Amygdala (tissue), 56 donors: ENCODE measurements around the gene ATL3.
"Not testable (repeated sequence)": the region's sequence is repeated elsewhere in the genome, so short reads cannot be mapped to it uniquely, and the experiment has no call there.

Experiments
- DNase-seq, 56 donors: peaks; one replicate each; lab custom pipeline; 2025; lab: John Stamatoyannopoulos, UW

Gene ATL3

DNA sequence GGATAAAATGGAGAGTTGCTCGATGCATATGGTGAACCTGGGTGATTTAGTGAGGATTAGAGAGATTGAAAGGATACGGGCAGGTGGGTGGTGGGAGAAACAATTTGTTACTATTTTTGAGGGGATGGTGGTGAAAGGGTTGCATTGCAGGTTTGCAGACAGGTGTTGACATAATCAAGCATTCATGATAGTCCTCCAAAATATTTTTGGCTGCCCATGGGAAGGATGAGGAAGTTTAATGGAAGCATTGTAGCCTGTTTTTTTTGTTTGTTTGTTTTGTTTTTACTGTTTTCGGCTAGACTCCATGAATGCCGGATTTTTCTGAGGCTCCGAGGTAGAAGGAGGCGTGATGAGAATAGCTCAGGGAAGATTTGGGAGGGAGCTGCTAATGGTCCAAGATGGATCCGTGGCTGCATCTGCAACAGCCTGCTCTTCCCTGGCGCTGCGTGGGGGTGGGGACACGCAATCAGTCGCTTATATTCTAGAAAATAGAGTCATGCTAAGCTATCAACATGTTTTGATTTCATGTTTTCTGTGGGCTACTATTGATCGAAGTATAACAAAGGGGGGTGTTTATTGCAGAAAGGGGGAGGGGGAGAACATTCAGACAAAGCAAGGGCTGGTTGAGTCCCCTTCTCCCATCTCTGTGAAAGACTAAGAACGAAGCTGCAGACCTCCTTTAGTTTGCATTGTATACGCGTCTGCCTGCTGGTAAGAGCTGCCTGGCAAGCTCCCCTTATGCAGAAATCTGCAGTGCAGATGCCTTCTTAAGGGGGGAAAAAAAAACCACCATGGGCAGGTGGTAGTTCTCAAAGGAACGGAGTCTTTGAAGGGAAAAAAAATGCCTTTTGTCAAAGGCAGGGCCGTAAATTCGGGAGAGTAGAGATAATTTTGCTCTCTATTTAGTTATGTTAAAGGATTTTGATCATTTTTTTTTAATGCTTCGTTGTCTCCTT lies 11.2 kb upstream of the ATL3 start:
- peak in 44 of 56 donors; percentile 7 to 68 (median 38) for DNase-seq

DNA sequence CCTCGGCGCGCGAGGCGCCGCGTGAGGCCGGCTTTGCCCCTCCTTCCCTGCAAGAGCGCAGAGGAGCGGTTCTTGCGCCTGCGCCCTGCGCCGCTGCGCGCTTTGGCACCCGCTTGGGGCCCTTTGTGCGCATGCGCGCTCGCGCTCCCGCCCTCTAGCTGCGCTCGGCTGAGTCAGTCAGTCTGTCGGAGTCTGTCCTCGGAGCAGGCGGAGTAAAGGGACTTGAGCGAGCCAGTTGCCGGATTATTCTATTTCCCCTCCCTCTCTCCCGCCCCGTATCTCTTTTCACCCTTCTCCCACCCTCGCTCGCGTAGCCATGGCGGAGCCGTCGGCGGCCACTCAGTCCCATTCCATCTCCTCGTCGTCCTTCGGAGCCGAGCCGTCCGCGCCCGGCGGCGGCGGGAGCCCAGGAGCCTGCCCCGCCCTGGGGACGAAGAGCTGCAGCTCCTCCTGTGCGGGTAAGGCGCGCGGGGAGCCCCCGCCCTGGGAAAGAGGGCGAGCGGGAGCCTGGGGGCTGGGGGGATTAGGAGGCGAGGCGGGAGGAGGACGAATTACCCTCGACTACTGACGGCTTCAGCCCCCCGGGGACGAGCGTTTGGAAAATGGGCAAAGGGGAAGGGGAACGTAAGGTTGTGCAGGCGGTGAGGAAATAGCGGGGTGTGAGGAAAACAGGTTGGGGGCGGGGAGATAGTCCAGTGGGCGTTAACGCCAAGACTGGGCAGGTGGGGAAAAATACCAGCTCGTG lies 10.3 kb upstream of the ATL3 start, which contains the start of gene RTN3:
TSS of gene RTN3 (plus strand) at position 180 of the 745 bp plus-strand sequence. CDS start at position 317, 137 bp downstream.
- peak; percentile 79 to 99 (median 95) for DNase-seq

DNA sequence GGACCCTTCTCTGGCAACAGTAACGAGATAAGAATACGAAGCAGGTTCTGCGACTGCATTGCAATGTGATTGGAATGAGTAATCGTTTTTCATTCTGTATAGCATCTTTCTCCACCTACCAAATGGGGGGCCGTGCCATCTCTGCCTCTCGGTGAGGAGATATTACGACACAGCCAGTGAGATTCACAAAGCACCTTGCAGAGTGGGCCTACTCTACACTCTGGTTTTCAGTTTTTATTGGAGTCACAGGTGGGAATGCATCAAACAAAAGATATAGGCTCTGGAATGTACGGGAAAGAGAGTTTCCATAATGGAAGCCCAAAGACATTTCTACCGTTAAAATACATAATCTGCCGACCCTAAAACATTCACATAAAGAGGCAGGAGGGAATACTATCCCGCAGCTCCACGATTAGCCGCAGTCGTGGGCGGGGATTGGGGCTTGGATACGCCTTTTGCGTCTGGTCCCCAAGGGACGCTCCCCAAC lies 9.7 kb upstream of the ATL3 start:
- peak in 40 of 56 donors; percentile 30 to 85 (median 51) for DNase-seq

DNA sequence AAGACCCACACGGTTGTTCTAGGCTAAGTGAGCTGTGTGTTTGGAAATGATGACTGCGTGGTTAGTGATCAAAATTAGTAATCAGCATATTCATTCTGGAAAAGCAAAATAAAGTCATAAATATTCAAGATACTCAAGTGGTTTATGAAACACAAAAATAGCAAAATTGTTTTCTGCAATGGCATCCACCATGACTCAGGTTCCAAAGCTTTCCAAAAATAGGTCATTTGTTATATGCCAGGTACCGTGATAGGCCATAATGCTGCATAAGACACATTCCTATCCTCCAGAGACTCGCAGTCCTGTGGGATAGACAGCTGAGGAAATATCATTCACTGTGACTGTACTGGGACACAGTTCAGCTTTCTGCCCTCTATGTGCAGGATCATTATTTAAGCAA lies 2.4 kb upstream of the ATL3 start:
- no peak for DNase-seq

DNA sequence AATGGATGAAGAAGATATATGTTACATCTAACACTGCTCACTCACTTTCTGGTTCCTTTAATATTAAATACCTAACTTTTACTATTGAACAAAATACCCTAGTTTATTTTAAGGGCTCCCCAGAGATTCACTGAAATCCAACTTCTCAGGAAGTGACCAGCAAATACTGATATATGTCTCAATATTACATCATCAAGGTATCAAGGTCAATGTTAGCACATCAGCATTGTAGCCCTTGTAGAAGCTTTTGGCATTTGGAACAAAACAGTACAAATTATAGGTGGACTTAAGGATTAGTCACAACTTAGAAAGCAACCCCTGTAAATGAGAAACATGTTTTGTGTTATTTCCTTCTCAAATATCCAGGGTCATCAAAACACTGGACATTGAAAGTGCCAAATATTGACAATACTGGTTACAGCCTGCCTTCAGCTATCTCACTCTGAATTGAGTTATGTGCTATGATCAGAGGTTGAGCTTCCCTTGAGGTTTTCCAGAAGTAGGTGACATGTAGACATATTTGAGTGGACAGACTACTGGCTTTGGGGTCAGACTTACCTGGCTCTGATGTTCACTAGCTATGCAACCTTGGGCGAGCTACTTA lies 1.9 kb upstream of the ATL3 start:
- no peak for DNase-seq

DNA sequence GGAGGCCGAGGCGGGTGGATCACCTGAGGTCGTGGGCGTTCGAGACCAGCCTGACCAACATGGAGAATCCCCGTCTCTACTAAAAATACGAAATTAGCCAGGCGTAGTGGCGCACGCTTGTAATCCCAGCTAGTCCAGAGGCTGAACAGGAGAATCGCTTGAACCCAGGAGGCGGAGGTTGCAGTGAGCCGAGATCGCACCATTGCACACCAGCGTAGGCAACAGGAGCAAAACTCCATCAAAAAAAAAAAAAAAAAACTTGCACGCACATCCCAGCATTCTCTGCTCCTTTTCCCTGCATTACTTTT lies 934 bp upstream of the ATL3 start:
- DNase-seq = peak in 2 of 56 donors; percentile 6 to 41

DNA sequence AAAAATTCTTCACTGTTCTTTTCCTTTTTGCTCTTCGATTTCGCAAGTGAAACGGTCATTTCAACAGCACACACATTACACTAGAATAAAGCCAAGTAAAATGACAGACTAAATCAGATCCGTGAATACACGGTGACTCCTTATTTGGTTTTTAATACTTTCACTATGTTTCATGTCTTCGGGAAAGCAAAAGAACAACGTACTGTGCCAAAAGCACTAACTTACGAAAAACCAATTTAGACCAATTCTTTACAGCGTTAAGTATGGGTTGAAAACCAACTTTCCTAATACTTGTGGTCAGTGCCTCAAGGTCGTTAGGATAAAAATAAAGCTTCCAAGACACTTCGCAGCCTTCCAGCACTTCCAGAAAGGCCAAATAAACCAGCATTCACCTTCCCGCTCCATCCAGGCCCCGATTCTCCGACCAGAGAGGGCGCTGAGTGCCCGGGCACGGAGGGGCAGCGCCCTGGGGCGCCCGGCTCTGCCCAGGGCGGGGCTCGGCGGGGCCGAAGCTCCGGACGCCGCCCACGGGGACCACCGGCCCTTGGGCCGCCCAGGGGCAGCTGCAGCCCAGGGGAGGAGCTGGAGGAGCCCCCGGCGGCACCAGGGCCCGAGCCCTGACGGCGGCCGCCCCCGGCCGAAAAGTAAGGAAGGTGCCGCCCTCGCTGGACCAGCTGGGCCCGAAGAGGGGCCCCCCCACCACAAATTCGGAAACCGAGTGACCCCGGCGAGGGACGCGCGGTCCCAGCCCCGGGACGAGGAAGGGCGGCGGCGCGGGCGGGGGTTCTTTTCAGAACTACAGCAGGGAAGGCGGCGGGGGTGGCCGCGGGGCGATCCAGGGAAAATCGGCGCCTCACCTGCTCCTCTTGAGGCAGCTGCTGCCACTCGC lies 499 bp downstream of the ATL3 start:
- peak in 45 of 56 donors; percentile 7 to 75 (median 47) for DNase-seq

DNA sequence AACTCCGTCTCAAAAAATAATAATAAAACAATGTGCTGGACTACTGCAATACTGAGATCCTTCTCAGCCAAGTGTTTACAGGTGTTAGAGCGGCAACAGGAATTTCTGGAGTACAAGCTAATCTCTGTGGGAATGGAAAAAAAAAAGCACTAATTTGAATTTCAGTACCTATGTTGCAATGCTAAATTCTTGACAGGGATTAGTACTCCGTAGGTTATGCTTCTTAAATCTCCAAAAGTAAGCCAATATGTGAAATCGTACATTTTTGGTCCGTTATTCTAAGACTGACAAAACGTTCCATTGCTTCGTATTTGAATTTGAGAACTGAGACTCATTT lies 1.1 kb downstream of the ATL3 start:
- DNase-seq = no peak

DNA sequence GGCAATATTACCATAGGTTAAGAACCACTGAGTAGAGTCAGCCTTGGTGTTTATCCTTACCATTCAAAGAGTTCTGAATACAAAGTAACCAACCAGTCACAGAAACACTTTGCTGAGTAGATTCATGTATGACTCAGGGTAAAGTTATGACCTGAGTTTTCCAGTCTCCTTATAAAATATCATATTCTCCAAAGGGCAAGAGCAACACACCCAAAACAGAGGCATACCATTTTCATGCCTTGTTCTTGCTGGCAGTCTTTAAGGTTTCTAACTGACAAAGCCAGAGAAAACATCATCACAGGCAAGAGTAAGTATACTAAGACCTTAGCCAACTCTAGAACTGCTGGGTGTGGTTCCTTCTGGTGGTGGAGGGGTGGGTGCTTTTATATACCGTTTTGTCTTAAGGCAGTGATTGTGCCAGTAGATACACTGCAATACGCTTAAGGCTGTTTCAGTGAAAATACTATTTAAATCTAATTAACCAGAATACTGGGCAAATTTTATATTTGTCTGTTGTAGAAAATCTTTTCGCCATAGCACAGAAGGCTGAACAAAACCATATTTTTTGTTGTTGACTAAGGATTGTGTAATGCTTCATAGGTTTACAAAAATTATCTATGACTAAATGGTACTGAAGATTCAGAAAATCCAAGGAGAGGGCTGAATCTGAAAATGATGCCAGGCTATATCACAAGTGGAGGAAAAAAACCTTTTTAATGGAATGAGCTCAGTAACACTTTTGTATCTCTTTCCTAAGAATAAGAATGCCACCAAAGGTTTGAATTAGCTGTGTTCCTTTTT lies 3.0 kb downstream of the ATL3 start:
- no peak for DNase-seq

DNA sequence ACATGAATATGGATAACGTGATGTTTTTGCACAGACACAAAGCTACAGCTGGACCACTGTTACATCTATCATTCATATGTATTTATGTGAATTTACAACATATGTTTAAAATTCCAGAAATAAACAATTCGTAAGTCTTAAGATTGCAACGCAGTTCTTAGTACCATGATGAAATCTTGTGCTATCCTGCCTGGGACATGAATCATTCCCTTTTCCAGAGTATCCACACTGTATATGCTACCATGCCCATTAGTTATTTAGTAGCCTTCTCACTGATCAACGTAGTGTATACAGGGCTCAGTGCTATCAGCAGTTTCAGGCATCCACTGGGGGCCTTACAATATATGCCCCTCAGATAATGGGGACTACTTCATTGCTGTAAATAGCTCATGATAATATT lies 4.3 kb downstream of the ATL3 start:
- no peak for DNase-seq

DNA sequence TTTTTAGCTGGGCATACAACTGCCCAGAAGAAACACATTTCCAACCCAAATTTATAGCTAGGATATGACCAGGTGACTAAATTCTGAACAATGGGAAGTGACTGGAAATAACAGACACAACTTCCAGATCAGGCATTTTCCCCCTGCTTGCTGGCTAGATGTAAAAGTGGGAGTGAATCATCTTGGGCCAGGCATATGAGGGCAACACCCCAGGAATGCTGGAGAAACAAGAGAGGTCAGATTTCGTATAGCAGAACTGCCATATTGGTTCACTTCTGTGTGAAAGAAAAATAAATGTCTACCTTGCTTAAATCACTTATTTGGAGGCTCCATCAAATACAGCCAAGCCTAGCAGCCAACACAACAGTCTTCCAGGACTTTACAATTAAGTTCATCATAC lies 7.4 kb downstream of the ATL3 start:
- no peak for DNase-seq

DNA sequence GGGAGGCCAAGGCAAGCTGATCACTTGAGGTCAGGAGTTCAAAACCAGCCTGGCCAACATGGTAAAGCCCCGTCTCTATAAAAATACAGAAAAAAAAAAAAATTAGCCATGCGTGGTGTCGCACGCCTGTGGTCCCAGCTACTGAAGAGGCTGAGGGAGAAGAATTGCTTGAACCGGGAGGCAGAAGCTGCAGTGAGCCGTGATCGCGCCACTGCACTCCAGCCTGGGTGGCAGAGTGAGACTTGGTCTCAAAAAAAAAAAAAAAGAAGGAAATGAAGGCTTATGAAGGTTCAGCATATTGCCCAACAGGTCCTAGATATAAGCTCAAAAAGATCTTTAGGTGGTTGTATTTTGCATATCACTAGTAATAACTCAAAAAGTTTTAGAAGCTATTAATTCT lies 10.2 kb downstream of the ATL3 start:
- no peak for DNase-seq

DNA sequence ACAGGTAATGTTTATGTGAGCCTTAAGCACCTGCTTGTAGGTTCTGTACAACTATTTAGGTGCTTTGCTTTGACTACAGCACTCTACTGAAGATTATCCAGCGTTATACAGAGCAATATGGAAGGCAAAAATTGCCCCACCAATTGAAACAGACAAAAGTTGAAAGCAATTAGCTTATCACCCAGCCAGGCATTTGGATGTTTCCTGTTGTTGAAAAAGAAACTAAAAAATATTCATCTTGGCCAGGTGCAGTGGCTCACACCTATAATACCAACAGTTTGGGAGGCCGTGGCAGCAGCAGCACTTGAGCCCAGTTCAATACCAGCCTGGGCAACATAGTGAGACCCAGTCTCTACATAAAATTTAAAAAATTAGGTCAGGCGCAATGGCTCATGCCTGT lies 18.5 kb downstream of the ATL3 start:
- no peak for DNase-seq

DNA sequence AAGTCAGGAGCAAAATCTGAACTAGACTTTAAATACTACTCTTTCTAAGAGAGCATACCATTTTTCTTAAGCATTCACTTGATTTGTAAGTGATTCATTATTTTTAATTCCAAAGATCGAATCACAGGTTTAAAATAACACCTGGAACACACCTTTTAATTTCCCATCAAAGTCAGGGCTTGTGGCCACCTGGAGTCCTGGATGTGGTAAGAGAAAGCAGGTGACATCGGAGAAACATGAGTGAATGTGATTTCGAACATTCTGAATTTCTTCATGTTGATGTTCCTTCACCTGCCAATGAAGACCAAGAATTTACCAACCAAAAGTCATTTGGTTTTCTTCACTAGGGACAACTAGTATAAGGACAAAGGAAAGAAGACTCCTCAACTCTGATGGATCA lies 28.0 kb downstream of the ATL3 start:
- no peak for DNase-seq

DNA sequence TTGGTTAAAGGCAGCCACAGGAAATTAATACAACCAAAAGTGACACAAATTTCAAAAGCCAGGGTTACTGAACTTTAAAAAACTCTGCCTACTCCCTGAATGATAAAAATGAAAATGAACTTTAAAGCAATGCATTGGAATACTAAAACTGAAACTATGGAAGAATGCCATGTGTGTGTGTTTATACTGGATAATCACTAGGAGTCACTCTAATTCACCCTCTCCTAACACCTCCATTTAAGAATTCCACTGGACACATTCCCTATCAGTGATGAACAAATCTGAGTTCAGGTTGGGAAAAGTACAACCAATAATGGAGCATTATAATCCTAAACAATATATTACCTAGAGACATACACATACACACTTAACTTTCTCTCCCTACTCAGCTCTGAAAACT lies 29.4 kb downstream of the ATL3 start:
- no peak for DNase-seq

DNA sequence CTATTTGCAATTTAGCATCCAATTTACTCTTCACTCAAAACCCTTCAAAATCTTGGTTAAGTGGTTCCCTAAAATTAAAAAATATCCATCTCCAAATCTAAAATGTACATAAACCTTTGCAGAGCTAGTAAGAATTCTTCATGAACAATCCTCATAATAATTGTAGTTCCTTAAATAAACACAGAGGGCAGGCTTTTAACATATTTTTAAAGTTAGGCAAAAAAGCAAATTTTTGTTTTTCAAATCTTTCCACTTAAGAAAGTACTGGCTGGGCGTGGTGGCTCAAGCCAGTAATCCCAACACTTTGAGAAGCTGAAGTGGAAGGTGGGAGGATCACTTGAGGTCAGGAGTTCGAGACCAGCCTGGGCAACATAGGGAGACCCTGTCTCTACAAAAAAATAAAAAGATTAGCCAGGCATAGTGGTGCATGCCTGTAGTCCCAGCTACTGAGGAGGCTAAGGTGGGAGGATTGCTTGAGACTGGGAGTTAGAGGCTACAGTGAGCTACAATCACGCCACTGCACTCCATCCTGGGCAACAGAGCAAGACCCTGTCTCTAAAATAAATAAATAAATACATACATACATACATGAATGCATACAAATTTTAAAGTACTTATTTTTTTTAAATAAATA lies 31.9 kb downstream of the ATL3 start:
- DNase-seq = no peak

DNA sequence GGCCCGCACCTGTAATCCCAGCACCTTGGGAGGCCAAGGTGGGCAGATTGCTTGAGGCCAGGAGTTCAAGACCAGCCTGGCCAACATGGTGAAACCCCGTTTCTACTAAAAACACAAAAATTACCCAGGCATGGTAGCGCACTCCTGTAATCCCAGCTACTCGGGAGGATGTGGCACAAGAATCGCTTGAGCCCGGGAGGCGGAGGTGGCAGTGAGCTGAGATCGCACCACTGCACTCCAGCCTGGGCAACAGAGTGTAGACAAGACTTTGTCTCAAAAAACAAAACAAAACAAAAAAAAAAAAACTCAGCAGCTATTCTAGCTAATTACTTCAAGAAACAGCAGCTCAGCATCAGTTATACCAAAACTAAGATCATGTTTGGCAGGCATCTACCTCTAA lies 32.7 kb downstream of the ATL3 start:
- not testable (repeated sequence) for DNase-seq

DNA sequence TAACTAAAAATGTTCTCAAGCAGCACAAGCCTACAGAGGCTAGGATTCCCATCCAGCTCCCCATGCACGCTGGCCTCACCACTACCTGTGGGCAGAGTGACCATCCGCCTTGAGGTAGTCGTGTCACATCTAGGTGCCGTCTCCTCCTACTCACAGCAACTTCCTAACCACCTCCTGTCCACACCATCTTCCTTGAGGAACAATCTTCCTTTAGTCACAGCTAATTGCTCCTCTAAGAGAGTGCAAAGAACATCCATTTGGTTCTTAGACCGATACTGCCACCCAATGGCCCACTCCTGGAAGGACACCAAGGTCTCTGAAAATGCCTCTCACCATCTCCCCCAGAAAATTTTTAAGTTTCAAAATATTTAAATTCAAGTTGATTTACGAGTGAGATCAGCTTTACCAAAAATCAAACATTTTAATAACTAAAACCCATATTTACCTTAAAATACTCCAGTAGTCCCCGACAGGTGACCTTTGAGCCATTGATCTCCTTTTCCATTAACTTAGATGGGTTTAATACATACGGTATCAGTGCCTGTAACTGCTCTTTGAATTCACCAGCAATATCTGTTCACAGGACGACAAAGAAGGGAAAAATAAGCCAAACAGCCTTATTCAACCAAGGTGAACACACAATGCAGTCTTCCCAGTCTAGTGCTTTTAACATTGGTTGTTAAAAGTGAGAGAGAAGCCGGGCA lies 35.3 kb downstream of the ATL3 start:
- peak in 47 of 56 donors; percentile 7 to 81 (median 49) for DNase-seq
